Neural cell (in vitro differentiated cells): Measurements from ENCODE around the gene CD2AP.

Source experiments
- EP300 ChIP-seq: fragments of 450-650 bp; conservative IDR thresholded peaks from 2 replicates; pipeline ENCODE4 v1.6.1; 2014; ENCODE audit warnings: antibody characterized with exemption, mild to moderate bottlenecking, moderate library complexity; ENCODE audit not compliant: poor library complexity, severe bottlenecking
- EZH2 ChIP-seq: fragments of 200-600, 300-800 bp; shearing (Covaris generic), sonication (generic); IDR thresholded peaks from 2 replicates; pipeline ENCODE4 v1.6.1; 2014; ENCODE audit warnings: antibody characterized with exemption, low read length, borderline replicate concordance, mild to moderate bottlenecking; ENCODE audit not compliant: insufficient read depth, poor library complexity, severe bottlenecking

DNA sequence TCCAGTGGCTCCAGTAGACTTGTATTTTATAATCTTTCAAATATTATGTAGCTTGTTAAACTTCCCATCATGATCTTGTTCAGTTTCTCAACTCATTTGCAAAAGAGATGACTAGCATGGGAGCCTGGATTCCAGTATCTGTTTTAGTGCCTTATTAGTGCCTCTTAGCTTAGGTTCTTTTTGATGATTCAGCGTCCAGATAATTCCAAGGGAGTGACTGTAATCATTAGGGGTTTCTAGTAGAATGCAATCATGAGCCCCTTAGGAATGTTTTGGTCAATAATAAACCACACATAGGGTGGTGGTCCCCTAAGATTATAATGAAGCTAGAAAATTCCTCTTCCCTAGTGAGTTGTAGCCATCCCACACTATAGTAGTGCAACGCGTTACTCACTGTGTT, 7.0 kb downstream of the CD2AP start:
- no peak for TF ChIP-seq EZH2
- TF ChIP-seq EP300, result no peak
